Gastrocnemius medialis (tissue), 4 donors: ENCODE results near the gene TCTN1.

Experiments
- CTCF ChIP-seq, 5 experiments: fragments of 450-650 bp in 3 of 5; fragments of 200-600 bp in 2 of 5; sonication (generic) in 2 of 5; IDR thresholded peaks in 4 of 5; conservative IDR thresholded peaks in 1 of 5; 1 replicate in 4 of 5; 2 replicates in 1 of 5; pipeline ENCODE4 v1.5.1; 2016 to 2019; ENCODE audit warnings: antibody characterized with exemption in 5 of 5, mild to moderate bottlenecking in 3 of 5, moderate library complexity in 3 of 5
- POLR2A ChIP-seq, 2 donors: fragments of 450-650 bp; IDR thresholded peaks; one replicate each; pipeline ENCODE4 v1.6.1; 2017; ENCODE audit warnings: antibody characterized with exemption in 2 of 2, mild to moderate bottlenecking in 2 of 2, moderate library complexity in 2 of 2

- TF ChIP-seq CTCF (IDR thresholded peaks at IDR 0.05 in 4 of 5, conservative IDR thresholded peaks at IDR 0.05 in 1 of 5) (no peak), POLR2A (IDR thresholded peaks at IDR 0.05) (no peak)
These were observed 708 bp upstream of the TCTN1 start for GRCh38 chr12:110613071-110613770.
